Pulmonary artery endothelial cell (primary cell): ENCODE data around the gene ZNRF1. TPM values are rescaled to one million over a fixed set of nuclear protein-coding genes. Genes with fewer than 3 reads are reported as not detected.
"Not testable (repeated sequence)": the region's sequence is repeated elsewhere in the genome, so short reads cannot be mapped to it uniquely, and the experiment has no call there.

Experiments
- DNase-seq: peaks from one replicate; pipeline ENCODE4 v3.0.0-alpha.2; 2011; ENCODE audit warnings: low read depth, low spot score
- total RNA-seq: library from RNA; depleted of rRNA; stranded (reverse); fragments of >200 nt; gene quantifications from 2 replicates; pipeline ENCODE4 v1.2.3, GENCODE V29; 2014

Gene ZNRF1
- total RNA-seq, 1 donor from 2014 or later = 16.9 TPM

DNA sequence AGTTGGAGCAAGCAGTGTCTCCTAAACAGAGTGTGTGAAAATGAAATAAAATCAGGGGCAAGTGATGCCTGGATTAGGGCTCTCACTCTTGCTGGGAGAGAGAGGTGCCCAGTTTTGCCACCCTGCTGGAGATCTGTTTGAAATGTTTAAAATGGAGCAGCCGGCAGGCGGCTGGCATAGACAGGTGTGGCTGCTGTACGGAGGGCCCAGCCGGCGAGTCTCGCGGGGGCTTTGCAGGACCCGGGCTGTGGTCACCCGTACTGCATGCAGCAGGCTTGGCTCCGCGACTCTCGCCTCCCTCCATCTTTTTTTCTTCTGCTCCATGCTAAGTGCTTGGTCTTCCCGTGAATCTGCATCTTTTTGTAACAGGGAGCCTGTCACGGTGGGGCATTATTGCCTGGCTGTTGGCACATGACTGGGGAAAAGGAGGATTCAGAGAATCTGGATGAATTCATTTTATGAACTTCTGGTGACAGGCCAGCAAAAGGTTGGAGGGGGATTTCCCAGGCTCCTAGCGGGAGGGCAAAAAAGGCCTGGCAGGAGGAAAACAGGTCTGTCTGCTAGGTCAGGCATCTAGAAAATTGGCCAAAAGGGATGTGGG lies 1.8 kb downstream of the ZNRF1 start:
- no peak for DNase-seq

DNA sequence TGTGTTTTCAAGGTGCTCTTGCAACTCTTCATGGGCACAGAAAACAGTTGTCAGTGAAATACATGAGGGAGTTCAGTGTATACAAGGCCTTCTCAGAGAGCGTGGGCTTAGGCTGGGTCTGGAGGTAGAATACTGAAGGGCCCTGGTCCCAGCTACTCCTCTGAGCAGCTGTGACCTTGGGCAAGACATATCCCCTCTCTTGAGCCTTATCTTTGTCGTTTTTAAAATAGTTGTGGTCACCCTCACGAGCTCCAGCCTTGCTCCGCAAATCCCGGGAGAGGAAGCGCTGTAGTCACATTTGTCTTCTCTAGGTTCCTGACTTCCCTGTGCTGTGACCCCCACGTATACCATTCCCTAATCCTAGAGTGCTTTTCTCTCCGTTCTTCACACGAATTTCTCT lies 3.6 kb downstream of the ZNRF1 start:
- no peak for DNase-seq

- DNase-seq = no peak
These were observed 5.1 kb downstream of the ZNRF1 start for GRCh38 chr16:75003931-75004330.

DNA sequence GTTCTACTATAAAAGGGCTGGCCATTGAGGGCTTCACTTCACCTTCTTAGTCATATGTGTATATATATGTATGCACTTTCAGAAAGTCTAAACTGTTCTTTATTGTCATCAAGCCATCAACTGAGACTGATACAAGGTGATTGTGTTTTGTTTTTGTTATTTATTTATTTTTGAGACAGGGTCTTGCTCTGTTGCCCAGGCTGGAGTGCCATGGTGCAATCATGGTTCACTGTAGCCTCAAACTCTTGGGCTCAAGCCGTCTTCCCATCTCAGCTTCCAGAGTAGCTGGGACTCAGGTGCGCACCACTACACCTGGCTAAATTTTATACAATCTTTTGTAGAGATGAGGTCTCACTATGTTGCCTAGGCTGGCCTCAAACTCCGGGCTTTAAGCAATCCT lies 5.6 kb downstream of the ZNRF1 start:
- DNase-seq = no peak

GRCh38 chr16:75005697-75006096 lies 6.9 kb downstream of the ZNRF1 start:
- DNase-seq = no peak

GRCh38 chr16:75007443-75007842 lies 8.6 kb downstream of the ZNRF1 start:
- DNase-seq = no peak

- DNase-seq = no peak
These were observed 11.6 kb downstream of the ZNRF1 start for GRCh38 chr16:75010427-75010826.

DNA sequence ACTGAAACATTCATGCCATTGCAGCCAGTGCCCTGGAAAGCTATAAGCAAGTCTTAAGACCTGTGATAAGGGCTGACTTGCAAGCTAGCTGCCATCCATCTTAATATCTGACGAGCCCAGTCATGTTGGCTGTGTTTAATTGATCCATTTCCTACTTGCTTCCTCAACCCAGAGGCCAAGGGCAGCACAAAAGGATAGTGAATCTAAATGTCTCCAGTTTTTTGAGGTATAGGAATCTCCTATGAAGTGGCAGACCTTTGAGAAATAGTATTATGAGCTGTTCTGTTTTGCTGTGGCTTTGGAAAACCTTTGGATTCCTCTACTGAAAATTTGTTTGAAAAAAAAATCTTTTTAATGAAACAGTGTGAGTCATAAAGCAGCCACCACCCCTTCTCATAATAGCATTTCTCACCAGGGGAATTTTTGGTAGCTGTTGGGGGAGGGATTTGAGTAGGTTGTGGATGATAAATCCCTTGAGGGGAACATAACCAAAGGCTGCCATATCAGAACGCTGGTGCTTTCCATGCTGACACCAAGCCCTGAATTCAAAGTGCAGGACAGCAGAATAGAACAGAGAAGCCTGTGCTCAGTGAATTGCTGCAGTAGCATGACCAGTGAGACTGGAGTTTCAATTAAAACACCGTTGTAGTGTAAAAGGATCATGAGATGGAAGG lies 12.9 kb downstream of the ZNRF1 start:
- DNase-seq = peak; percentile 33

- DNase-seq = peak; percentile 63
These were observed 13.7 kb downstream of the ZNRF1 start for GRCh38 chr16:75012380-75013081.

GRCh38 chr16:75013123-75013522 lies 14.3 kb downstream of the ZNRF1 start:
- not testable (repeated sequence) for DNase-seq

- DNase-seq = no peak
These were observed 15.5 kb downstream of the ZNRF1 start for GRCh38 chr16:75014318-75014717.

- DNase-seq = not testable (repeated sequence)
These were observed 17.7 kb downstream of the ZNRF1 start for GRCh38 chr16:75016451-75017081.

DNA sequence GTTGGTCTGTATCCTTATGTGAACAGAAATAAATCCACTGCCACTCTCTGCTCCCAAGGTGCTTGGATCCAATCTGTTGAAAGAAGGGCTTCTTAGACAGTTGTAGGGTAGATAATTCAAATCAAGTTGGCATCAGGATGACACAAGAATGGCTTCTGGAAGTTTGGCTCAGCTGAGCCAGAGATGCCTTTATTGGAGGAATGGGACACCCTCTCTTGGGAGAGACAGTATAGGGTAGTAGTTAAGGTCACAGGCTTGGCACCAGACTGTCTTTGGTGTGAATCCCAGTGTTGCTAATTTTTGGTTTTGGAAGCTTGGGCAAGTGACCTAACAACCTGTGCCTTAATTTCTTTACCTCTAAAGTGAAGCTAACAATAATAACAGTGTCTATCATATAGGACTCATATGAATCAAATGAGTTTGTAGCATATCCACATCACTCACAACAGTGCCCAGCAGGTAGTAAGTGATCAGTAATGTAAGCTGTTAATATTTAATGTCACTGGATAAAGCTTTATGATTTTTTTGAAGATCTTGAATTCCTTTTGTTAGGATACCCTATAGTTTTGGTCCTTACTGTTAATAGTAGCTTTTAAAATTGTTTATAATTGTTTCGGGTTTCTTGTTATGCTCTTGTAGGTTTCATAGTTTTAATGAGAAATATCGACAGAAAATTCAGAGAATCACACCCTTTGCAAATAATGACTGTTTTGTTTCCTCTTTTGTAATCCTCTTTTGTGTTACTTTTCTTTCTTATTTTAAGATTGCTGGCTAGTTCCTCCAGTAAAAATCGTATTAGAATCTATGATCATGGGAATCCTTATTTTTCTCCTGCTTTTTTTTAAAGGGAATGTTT lies 19.1 kb downstream of the ZNRF1 start:
- DNase-seq = no peak

DNA sequence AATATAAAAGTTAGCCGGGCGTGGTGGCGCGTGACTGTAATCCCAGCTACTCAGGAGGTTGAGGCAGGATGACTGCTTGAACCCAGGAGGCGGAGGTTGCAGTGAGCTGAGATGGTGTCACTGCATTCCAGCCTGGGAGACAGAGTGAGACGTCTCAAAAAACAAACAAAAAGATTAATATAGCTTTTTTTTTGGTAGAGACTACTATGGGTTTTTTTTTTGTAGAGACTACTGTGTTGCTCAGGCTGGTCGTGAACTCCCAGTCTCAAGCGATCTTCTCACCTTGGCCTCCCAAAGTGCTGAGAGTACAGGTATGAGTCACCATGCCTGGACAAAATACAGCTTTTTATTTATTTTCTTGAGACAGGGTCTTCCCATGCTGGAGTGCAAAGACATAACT lies 20.2 kb downstream of the ZNRF1 start:
- no peak for DNase-seq

GRCh38 chr16:75019586-75019985 lies 20.8 kb downstream of the ZNRF1 start:
- DNase-seq = no peak

DNA sequence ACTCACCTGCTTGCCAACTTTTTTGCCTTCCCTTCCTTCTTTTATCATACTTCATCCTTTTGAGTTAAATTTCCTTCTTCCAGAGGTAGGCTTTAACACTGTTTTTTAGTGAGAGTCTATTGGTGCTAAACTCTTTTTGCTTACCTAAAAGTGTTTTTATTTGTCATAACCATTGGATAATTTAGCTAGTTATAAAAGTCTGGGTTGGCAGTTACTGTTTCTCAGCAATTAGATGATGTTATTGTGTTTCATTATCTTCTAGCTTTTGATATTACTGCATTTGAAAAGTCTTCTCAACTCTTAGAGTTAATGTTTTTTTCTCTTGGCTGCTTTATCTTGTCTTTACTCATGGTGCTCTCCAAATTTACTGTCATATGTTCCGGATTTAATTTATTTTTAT lies 22.6 kb downstream of the ZNRF1 start:
- no peak for DNase-seq

DNA sequence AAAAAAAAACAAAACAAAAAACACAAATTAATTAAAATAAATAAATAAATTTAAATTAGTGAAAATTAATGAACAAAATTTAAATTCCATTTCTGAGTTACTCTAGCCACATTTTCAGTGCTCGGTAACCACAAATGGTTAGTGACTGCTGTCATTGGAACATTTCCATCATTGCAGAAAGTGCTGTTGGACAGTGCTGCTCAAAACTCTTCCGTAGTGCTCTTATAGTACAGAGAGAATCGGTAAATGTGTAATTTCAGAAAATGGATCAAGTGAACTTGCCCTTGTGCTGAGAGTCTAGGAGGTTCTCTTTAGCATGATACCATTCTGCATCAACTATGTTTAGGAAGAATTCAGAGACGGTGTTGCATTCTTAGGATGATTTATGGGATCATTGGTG lies 23.7 kb downstream of the ZNRF1 start:
- no peak for DNase-seq

DNA sequence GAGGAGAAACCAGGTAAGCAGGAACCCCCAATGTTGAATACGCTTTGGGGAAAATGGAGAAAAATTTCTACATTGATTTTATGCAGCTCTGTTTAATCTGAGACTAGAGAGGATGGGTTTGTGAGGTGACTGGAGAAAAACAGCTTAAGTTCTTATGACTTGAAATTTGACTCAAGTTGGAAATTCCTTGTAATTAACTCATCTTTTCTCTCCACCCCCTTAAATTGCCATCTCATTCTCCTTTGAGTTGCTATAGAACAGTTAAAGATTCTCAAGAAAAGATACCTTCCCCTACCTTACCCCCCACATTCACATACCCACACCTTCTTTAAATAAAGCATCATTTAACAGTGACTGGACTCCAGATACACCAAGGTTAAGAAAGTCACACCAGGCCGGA lies 24.2 kb downstream of the ZNRF1 start:
- no peak for DNase-seq

GRCh38 chr16:75024182-75024581 lies 25.4 kb downstream of the ZNRF1 start:
- no peak for DNase-seq

DNA sequence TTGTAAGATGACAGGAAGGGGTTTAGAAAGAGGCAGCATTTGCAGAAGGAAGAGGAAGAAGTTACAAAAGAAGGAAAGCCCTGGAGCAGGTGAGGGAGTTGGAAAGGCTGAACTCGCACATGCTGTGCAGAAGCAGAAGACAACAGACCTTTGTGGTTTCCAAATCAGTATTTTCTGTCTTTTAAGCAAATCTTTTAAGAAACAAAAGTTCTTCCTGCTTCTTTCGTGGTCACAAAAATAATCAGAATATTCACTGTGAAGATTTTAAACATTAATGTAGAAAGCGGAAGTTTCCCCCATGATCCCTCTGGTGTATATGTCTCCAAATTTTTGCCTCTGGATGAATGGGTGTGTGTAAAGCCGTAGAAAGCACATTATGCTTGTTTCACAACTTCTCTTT lies 25.8 kb downstream of the ZNRF1 start:
- no peak for DNase-seq

GRCh38 chr16:75025761-75026160 lies 26.9 kb downstream of the ZNRF1 start:
- DNase-seq = no peak
